ENCODE measurements around the gene TMEM258.
A peak's percentile ranks its signal among the peaks of the same experiment; 100 is the strongest.

TMEM258 gene

DNA sequence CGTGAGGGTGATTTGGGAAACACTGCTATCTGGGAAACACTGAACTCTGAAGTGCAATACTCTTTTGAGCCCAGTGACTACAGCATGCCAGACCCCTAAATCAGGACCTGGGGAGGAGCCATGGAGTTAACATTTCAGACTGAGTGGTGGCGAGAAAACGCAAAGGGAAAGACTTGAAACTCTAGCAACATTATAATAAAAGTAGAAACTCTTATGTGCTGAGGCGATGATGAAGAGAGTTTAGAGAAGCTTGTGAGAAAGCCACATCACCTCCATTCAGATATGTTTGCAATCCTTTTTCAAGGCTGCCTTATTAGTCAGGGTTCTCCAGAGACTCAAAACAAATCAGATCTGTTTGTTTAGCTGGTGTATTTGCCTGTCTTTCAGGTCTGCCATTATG, 2.2 kb upstream of the TMEM258 start:
- no peak for DNase-seq

DNA sequence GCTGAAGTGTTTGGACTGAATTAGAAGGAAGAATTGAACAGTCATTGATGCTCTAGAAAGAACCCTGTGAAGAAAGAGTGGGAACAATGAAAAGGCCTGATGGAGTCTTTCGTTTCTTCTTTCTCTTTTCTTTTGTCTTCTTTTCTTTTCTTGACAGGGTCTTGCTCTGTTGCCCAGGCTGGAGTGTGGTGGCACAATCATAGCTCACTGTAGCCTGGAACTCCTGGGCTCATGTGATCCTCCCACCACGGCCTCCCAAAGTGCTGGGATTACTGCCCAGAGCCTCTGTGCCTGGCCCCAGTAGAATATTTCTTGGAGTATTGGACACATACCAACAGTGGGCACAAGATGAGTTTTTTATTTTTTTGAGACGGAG, 1.4 kb upstream of the TMEM258 start:
- no peak for DNase-seq

DNA sequence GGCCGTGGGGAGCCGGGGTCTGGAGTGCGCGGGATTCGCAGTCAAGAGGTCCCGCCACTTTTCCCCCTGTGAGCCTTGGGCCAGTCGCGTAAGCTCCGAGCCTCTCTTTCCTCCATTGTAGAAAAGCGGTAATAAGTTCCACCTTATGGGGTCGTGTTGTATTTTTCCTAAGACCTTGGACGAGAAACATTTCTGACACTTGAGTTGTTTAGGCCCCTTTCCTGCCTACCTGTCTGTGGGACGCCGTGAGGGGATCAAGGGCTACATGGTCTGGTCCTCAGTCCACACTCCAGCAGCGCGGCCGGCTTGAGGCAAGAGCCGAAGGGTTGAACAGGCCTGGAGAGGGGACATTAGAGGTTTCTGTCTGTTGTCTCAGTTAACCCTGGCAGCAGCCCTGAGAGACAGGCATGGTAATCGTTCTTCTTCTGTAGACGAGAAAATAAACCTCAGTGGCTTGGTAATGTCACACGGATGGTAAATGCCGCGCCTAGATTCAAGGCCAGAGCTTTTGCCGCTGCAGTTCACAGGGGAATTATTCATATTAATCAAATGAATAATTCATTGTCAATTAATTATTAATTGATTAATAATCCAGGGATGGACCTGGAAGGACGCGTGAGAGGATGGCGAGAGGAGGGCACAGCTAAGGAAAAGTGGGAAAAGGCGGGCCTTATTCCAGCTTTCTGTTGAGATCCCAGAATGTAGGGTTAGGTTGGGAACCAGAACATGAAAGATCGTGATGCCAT, 857 bp upstream of the TMEM258 start:
- no peak for DNase-seq

DNA sequence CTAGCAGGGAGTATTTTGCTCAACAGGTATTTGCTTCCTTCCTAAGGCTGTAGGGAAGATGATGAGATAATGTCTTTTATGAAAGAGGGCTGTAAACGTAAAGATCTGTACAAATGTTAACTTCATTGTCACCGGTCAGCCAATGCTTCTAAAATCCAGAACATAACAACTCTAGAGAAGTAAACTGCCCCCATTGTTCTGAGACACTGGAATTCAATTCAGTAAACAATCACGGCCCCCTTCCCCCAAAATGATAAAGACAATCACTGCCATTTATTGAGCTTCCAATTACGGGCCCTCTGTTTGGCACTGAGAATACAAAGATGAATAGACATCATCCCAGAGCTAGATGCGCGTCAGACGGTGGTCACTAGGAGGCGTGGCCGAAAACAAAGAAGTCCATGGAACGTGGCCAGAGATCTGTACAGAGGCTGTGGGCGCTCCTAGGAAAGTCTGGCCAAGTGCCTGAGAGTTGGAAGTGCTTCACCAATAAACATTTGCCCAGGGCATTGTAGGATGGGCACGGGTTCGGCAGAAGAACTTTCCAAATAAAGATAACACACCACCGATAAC, 576 bp downstream of the TMEM258 start:
- no peak for DNase-seq

DNA sequence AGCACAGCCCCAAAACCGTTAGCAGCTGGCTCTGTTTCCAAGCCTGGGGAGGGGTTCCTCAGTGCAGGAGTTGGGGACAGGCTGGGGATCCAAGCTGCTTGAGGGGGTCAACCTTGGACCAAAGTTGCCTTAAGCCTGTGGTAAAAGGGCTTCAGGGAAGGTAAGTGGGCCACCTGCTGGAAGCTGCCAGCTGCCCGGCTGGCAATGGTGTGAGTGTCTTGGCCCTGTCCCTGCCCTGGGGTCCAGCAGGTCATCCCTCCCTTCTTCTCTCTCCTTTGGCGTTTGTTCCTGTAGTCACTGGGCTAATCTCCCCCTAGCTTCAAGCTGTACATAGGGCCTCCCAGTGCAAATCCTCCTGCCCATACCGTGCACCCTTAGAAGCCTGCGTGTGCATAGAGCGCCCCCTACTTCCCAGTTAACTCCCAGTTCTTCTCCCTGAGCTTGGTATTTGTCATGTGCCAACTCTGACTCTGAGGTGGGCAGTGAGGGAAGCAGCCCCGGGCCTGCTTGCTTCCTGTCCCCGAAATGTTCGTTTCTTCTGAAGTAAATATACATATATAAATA, 4.4 kb downstream of the TMEM258 start:
- no peak for DNase-seq

DNA sequence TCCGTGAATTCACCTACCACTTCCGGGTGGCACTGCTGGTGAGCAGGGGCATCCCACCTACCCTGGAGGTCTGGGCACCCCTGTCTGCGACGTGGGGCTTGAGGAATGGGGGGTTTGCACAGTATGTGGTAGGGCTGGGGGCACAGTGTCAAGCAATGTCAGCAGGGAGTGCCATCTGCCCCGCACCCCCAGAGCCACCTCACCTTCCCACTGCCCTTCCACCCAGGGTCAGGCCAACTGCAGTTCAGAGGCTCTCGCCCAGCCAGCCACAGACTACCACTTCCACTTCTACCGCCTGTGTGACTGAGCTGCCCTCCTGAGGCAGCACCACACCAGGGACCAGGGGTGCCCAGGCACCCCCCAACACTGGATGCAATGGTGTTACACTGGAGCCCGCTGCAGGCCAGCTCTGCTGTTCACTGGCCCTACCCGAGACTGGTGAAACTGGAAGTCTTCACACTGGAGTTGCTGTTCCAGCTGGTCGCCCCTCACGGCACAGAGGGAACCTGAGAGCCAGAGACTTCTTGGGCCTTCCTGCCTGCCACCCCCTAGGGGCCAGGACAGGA, 6.5 kb downstream of the TMEM258 start:
- no peak for DNase-seq

DNA sequence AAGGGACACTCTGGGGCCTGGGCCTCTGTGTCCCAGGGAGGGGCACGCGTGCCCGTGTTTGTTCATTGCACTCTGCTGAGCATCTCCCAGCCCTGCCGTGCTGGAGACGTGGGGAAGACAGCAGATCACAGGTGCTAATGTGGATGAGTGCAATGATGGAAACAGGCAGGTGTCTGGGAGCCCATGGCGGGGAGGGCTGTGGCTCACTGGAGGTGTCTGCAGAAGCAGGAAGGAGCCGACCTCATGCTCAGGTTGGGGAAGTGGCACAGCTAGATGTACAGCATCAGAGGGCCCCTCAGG, 7.9 kb downstream of the TMEM258 start:
- no peak for DNase-seq

DNA sequence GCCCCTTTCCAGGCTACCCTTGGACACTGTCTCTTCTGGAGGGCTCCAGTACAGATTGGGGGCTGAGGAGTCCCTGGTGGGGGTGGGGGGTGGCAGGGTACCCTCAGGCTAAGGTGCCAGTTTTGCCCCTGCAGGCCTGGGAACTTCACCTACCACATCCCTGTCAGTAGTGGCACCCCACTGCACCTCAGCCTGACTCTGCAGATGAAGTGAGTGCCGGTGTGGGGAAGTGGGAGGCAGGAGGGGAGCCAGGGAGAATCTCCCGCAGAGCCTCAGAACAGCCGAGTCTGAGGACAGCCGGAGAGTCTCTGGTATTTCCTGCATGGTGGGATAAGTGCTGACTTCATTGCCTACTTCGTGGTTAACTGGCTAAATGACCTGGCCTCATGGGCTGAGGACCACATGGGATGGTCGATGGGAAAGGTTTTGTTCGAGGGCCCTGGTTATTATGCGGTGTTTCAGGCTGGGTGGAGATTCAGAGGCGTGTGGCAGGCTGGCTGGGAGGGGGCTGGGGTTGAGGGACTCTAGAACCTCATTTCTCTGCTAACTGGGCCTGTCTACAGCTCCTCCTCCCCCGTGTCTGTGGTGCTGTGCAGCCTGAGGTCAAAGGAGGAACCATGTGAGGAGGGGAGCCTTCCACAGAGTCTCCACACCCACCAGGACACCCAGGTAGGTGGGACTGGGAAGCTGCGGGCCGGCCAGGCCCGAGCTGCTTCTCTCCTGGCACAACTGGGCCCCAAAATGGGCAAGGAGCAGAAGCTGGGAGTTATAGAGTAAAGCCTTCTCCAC, 8.5 kb downstream of the TMEM258 start:
- DNase-seq = no peak

DNA sequence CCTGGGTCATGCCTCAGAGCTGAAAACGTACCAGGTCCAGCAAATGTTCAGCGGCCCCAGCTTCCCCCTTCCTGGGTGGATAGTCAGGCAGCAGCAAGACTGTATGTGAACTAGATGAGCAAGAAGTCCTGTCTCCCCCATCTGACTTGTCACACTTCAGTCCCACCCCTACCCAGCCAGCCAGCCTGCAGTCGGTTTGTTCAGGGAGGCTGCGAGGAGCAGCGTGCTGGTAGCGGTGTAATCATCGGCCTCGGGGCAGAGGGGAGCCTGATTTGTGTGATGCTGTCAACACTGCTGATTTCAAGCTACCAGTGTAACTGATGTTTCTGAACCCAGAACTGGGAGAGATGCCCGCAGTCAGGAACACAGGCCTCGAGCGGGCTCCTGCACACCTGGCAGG, 9.6 kb downstream of the TMEM258 start:
- no peak for DNase-seq

DNA sequence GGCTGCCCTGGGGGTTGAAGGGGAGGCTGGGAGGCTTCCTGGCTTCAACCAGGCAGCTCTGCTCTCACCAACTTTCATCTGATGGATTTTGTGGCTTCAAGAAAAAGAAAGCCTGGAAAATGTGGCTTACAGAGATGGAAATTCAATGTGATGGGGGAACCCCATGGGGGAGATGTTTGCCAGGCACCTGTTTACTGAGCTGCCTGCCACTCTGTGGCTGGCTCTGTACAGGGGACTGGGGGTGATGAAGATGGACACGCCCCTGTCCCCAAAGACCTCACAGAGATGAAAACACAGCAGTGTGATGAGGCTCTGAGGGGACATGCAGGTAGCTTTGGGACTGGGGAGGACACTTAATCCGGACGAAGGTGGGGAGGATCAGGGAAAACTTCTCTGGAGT, 10.1 kb downstream of the TMEM258 start:
- no peak for DNase-seq

DNA sequence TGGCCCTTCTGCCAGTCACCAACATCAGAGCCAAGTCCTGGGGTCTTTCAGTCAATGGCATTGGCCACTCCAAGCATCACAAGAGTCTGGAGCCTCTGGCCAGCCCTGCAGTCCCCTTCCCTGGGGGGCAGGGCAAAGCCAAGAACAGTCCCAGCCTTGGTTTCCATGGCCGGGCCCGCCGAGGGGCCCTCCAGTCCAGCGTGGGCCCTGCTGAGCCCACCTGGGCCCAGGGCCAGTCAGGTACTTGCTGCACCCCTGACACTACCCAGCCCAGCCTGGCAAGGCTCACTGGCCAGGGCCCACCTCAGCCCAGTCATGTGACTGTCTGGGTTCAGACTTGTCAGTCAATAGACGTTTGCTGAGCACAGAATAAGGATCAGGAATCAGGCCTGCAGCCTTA, 10.8 kb downstream of the TMEM258 start:
- no peak for DNase-seq

DNA sequence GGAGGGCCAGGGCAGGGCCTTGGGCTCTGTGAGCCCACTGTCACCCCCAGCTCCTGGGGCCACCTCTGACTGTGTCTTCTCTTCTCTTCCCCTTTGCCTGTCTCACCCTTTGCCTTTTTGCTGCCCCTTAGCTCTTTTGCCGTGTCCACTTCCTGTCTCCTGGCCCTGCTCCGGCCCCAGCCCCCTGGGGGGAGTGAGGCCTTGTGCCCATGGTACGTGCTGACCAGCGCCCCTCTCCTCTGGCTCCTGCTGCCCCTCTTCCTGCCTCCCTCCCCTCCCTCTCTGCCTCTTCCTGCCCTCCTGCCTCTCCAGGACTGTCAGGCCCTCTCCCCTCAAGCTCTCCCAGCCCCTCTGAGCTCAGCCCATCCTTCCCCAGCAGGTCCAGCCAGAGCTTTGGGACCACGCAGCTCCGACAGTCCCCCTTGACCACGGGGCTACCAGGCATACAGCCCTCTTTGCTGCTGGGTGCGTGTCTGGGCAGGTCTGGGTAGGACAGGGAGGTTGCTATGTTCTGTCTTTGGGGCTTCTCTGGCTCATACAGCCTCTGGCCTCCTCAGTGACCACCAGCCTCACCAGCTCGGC, 11.7 kb downstream of the TMEM258 start:
- no peak for DNase-seq

DNA sequence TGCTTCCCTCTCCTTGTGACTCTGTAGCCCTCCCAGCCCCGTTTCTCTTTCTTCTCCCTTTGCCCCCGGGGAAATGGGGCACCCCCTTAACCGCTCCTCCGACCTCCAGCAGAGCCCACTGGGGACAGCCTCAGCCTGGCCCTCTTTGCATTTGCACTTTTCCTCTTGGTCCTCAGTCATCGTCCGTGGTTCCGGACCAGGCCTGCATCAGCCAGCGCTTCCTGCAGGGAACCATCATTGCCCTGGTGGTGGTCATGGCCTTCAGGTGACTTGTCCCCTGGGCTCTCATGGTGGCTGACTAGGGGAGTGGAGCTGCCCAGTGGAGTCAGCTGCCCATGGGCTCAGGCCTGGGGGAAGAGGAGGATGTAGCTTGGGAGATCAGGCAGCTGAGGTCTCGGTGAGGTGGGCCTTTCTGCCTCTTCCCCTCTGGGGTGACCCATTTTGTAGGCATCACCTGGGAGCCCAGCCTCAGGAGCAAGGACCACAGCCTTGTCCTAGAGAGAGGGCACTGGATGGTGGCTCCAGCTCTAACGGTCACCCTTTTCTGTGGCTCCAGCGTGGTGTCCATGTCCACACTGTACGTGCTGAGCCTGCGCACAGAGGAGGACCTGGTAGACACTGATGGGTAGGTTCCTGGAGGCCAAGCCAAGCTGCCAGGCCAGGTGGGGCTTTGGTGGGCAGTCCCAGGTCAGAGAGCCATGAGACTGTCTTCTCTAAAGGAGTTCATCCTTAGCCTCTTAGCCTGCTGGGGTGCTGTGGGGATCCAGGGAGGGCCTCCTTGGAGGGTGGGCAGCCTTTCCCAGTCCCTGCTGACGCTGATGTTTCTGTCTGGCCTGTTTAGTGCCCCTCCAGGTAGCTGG, 12.5 kb downstream of the TMEM258 start:
- no peak for DNase-seq

DNA sequence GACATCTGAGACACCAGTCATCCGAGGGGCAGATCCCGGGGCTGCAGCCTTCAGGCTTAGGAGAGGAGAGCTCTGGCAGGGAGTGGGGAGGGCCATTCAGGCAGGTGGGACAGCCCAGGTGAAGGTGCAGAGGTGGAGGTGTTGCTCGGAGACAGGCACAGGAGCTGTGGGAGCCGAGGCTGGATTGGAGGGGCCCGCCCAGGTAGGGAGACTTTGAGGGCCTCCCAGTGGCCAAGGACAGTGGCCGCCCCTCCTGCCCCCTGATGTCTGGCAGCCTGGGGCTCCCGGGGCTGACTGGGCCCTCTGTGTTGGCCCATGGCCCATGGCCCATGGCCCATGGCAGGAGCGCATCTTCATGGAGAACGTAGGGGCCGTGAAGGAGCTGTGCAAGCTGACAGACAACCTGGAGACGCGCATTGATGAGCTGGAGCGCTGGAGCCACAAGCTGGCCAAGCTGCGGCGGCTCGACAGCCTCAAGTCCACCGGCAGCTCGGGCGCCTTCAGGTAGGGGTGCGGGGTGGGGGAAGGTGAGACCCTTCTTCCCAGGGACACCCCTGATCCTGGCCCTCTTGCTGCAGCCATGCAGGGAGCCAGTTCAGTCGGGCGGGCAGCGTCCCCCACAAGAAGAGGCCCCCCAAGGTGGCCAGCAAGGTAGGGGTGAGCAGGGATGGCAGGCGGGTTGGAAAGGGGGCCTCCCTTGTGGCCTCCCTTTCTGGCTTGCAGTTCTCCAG, 13.3 kb downstream of the TMEM258 start:
- no peak for DNase-seq

DNA sequence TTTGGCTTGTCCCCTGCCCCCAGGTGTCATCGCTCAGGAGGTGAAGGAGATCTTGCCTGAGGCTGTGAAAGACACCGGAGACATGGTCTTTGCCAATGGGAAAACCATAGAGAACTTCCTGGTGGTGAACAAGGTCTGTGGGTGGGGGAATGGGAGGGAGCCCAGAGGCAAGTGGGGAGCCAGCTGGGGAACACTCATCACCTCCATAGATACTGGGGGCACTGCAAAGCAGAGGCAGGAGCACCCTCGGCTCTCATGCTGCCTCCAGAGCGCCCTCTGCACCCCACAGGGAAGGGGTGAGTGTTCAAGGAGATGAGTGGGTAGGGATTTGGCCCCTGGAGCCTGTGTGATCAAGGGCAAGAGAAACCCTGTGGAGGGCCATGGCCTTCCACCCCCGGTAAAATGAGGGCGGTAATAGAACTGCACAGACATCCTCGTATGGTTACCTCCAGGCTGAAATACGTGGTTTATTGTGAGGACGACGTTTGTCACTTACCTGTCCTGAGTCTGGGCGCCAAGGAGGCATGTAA, 14.0 kb downstream of the TMEM258 start:
- no peak for DNase-seq

DNA sequence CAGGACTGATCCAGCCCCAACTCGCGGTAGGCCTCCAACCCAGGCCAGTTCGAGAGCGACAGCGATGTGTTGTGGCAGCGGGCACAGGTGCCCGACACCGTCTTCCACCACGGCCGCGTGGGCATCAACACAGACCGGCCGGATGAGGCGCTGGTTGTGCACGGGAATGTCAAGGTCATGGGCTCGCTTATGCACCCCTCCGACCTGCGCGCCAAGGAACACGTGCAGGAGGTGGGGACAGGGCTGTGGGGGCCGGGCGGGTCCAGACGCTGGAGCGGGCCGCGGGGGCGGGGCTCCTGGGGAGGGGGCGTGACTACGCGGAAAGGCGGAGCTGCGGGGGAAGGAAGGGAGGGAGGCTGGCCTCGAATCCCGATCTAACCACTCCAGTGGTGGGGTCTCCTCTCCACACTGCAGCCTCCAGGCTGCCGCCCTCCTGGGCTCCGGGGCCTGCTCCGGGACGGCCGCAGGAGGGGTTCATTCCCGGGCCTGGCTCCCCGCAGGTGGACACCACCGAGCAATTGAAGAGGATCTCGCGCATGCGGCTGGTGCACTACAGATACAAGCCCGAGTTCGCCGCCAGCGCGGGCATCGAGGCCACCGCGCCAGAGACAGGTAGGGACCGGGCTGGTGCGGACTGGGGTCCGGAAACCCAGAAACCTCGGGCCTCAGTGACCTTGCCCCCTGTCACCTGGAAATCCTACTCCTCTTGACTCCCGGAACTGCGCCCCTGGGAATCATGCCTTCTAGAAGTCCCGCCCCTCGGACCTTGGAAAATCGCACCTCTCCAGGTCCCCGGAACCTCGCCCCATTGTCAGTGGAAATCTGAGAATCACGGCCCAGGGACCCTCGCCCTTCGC, 14.9 kb downstream of the TMEM258 start:
- peak; percentile 80 for DNase-seq

DNA sequence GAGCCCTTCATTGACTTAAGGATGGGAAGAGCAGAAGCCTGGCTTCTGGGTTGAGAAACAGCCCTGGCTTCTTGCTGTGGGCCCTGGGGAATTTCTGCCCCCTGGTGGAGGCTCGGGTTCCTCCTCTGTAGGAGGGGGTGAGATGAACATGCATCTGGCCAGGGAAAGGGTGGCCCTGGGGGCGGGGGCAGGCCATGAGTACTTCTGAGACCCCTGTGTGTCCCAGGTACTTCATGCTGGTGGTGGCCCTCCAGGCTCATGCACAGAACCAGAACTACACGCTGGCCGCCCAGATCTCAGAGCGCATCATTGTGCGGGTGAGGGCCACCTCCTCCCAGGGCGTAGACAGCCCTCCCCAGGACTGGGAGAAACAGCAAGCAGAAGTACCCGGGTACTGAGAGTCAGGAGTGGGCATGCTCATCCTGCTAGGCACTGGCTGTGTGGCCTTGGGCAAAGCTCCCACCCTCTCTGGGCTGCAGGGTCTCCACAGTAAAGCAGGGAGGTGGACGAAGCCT, 15.8 kb downstream of the TMEM258 start:
- DNase-seq = peak; percentile 63

DNA sequence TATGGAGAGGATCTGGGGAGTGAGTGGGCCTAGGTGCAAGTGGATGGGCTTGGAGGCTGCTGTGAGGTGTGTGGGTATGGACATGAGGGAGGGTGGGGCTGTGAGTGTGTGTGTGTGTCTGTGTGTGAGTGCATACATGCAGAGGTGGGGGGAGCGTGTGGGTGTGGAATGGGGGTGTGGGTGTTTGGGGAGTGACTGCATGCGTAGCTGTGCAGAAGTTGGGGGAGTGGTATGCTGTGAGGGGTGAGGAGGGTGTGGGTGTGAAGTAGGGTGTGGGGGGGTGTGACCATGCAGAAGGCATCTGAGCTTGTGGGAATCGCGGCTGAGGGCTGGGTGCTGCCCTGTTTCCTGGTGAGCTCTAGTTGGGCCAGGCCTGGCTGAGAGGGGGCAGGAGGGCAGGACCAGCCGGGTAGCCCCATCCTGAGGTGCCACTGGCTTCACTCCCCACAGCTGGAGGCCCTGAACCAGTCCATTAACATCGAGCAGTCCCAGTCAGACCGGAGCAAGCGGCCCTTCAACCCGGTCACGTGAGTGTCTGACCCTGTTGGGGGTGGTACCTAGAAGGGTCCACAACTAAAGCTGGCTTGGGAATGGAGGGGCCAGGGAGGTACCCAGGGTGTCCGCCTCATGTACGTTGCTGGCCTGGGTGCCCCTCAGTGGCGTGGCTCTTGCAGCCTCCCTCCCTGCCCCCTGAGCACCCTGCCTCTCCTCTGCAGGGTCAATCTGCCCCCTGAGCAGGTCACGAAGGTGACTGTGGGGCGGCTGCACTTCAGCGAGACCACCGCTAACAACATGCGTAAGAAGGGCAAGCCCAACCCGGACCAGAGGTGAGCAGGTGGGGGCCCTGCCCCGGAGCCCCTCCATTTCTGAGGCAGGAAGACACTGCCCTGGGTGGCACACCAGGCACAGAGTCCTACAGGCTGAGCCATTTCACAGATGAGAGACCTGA, 16.5 kb downstream of the TMEM258 start:
- DNase-seq = no peak

DNA sequence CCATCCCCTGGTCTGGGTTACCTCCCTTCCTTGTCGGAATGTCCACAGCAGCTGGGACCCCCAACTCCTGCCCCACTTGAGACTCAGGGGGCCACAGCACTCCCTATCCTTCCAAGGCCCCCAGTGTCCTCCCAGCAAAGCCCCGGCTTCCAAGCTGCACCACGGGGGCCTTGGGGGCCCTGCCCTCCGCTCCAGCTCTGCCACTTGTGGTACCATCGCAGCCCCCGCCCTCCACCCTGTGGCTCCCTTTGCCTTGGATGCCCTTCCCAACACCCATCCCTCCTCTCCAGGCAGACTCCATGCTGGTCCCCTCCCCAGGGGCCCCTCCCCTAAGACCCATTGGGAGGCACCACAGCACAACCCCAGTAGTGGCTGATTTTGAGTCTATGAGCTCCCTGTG, 17.3 kb downstream of the TMEM258 start:
- no peak for DNase-seq
